ENCODE results near the gene CCL8.

The CCL8 gene

GRCh38 chr17:34319039-34319483 lies at the start of gene CCL8:
Gene CCL8, plus strand, starts transcription at chr17:34319435. Its CDS starts 67 bp downstream, at chr17:34319502.
- Histone ChIP-seq H3K4me3 (ENCODE audit: low read depth, low read length) (no peak within 1 kb of the TSS), H3K4me1 (ENCODE audit: control insufficient read depth, insufficient read depth, low read length) (no peaks in the 10 kb centered on the region), H3K27me3 (ENCODE audit: control insufficient read depth, insufficient read depth, low read length) (no peaks in the 10 kb centered on the region), H3K9me3 (ENCODE audit: control insufficient read depth, insufficient read depth, low read length) (no peaks in the 10 kb centered on the region), H3K27ac (ENCODE audit: low read depth, low read length) (no peak within 1 kb of the TSS), H3K9ac (ENCODE audit: low read depth, low read length) (no peak within 1 kb of the TSS), H3K36me3 (ENCODE audit: control insufficient read depth, insufficient read depth, low read length) (no peaks in the 10 kb centered on the region)

DNA sequence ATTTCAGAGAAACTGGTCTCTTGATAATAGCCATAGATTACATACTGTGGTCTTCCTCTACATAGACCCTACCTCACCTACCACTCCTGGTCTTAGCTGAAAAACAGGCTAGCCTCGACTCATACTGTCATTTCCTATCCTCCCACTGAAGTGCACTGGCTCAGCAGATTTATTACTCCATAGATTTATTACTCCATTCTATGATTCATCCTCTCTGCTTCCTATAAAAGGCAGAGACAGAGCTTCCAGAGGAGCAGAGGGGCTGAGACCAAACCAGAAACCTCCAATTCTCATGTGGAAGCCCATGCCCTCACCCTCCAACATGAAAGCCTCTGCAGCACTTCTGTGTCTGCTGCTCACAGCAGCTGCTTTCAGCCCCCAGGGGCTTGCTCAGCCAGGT lies 49.3 kb upstream of the CCL8 start, which contains the start of gene CCL7:
Gene CCL7, plus strand, starts transcription at position 253 of the 400 bp plus-strand sequence. Its CDS starts 70 bp downstream, at position 323.
- H3K9me3 ChIP-seq (ENCODE audit: control insufficient read depth, insufficient read depth, low read length): no peaks in the 10 kb centered on the region
- H3K27ac ChIP-seq (ENCODE audit: low read depth, low read length): no peak within 1 kb of the TSS
- H3K4me1 ChIP-seq (ENCODE audit: control insufficient read depth, insufficient read depth, low read length): no peaks in the 10 kb centered on the region
- H3K36me3 ChIP-seq (ENCODE audit: control insufficient read depth, insufficient read depth, low read length): no peaks in the 10 kb centered on the region
- H3K9ac ChIP-seq (ENCODE audit: low read depth, low read length): no peak within 1 kb of the TSS
- no peak within 1 kb of the TSS for H3K4me3 ChIP-seq (ENCODE audit: low read depth, low read length)
- peaks cover 4% of the 10 kb centered on the region; the same call in 1 of the 2 replicates for H3K27me3 ChIP-seq (ENCODE audit: control insufficient read depth, insufficient read depth, low read length)

- H3K27me3 ChIP-seq (ENCODE audit: control insufficient read depth, insufficient read depth, low read length): peaks cover 4% of the 10 kb centered on the region; the same call in 1 of the 2 replicates
- H3K9me3 ChIP-seq (ENCODE audit: control insufficient read depth, insufficient read depth, low read length): no peaks in the 10 kb centered on the region
- no peak overlapping the region for H3K9ac ChIP-seq (ENCODE audit: low read depth, low read length)
- H3K36me3 ChIP-seq (ENCODE audit: control insufficient read depth, insufficient read depth, low read length): no peaks in the 10 kb centered on the region
- no peaks in the 10 kb centered on the region for H3K4me1 ChIP-seq (ENCODE audit: control insufficient read depth, insufficient read depth, low read length)
- no peak overlapping the region for H3K4me3 ChIP-seq (ENCODE audit: low read depth, low read length)
- H3K27ac ChIP-seq (ENCODE audit: low read depth, low read length): no peak overlapping the region
These were observed 43.4 kb upstream of the CCL8 start for GRCh38 chr17:34275881-34276280.

DNA sequence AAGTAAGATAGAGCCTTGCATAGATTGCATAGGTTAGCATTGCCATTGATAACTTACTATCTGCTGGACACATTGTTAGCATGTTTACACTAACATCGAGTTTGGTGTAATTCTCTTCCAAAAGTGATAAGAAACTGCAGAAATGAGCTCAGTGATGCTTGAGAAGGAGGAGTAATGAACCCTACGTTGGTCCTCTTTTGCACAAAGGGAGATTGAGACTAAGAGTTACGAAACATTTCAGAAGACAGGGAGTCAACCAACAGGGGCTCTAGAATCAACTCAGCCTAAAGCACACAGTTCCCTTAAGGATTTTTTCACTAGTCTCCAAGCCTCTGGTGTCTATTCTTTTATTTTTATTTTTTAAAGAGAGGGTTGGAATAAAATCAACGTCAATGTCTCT lies 42.4 kb upstream of the CCL8 start:
- H3K27me3 ChIP-seq (ENCODE audit: control insufficient read depth, insufficient read depth, low read length): no peaks in the 10 kb centered on the region
- no peak overlapping the region for H3K27ac ChIP-seq (ENCODE audit: low read depth, low read length)
- no peak overlapping the region for H3K9ac ChIP-seq (ENCODE audit: low read depth, low read length)
- H3K4me3 ChIP-seq (ENCODE audit: low read depth, low read length): no peak overlapping the region
- H3K4me1 ChIP-seq (ENCODE audit: control insufficient read depth, insufficient read depth, low read length): no peaks in the 10 kb centered on the region
- no peaks in the 10 kb centered on the region for H3K9me3 ChIP-seq (ENCODE audit: control insufficient read depth, insufficient read depth, low read length)
- H3K36me3 ChIP-seq (ENCODE audit: control insufficient read depth, insufficient read depth, low read length): no peaks in the 10 kb centered on the region

DNA sequence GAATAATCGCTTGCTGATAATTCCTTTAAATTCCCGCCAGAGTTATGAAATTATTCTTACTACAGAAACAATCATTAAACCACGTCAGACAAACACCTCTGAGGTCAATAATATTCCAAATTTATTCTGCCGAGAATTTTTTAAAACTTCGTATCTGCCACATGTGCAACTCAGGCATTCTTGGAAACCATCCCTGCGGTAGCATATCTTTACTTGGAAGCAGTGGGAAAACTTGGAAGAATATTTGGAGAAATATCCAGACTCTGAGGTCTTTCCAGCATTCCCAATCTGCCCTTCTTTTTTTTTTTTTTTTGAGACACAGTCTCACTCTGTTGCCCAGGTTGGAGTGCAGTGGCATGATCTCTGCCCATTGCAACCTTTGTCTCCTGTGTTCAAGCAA lies 35.7 kb upstream of the CCL8 start:
- Histone ChIP-seq H3K36me3 (ENCODE audit: control insufficient read depth, insufficient read depth, low read length) (no peaks in the 10 kb centered on the region), H3K9me3 (ENCODE audit: control insufficient read depth, insufficient read depth, low read length) (no peaks in the 10 kb centered on the region), H3K9ac (ENCODE audit: low read depth, low read length) (no peak overlapping the region), H3K27me3 (ENCODE audit: control insufficient read depth, insufficient read depth, low read length) (no peaks in the 10 kb centered on the region; the same call in 1 of the 2 replicates), H3K4me1 (ENCODE audit: control insufficient read depth, insufficient read depth, low read length) (no peaks in the 10 kb centered on the region), H3K27ac (ENCODE audit: low read depth, low read length) (no peak overlapping the region), H3K4me3 (ENCODE audit: low read depth, low read length) (no peak overlapping the region)

DNA sequence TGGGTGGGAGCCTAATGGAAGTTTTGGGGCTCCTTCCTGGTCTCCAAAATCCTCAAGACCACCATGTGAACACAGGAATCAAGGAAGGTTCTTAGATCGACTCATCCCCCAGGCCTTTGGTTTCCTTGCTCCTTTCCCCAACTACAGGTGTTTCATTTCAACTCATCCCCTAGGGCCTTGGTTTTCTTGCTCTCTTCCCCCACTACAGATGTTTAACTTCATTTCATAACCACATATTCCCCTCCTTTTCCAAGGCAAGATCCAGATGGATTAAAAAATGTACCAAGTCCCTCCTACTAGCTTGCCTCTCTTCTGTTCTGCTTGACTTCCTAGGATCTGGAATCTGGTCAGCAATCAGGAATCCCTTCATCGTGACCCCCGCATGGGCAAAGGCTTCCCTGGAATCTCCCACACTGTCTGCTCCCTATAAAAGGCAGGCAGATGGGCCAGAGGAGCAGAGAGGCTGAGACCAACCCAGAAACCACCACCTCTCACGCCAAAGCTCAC lies 33.9 kb upstream of the CCL8 start, which contains the start of gene CCL11:
Gene CCL11, plus strand, starts transcription at position 457 of the 507 bp plus-strand sequence. CDS start 67 bp downstream, outside the sequence.
- Histone ChIP-seq H3K36me3 (ENCODE audit: control insufficient read depth, insufficient read depth, low read length) (no peaks in the 10 kb centered on the region), H3K27ac (ENCODE audit: low read depth, low read length) (no peak within 1 kb of the TSS), H3K9me3 (ENCODE audit: control insufficient read depth, insufficient read depth, low read length) (no peaks in the 10 kb centered on the region), H3K4me1 (ENCODE audit: control insufficient read depth, insufficient read depth, low read length) (no peaks in the 10 kb centered on the region), H3K27me3 (ENCODE audit: control insufficient read depth, insufficient read depth, low read length) (no peaks in the 10 kb centered on the region; the same call in 1 of the 2 replicates), H3K9ac (ENCODE audit: low read depth, low read length) (no peak within 1 kb of the TSS), H3K4me3 (ENCODE audit: low read depth, low read length) (no peak within 1 kb of the TSS)

GRCh38 chr17:34287875-34288274 lies 31.4 kb upstream of the CCL8 start:
- no peaks in the 10 kb centered on the region for H3K4me1 ChIP-seq (ENCODE audit: control insufficient read depth, insufficient read depth, low read length)
- no peaks in the 10 kb centered on the region for H3K9me3 ChIP-seq (ENCODE audit: control insufficient read depth, insufficient read depth, low read length)
- no peak overlapping the region for H3K4me3 ChIP-seq (ENCODE audit: low read depth, low read length)
- no peaks in the 10 kb centered on the region for H3K36me3 ChIP-seq (ENCODE audit: control insufficient read depth, insufficient read depth, low read length)
- H3K27me3 ChIP-seq (ENCODE audit: control insufficient read depth, insufficient read depth, low read length): no peaks in the 10 kb centered on the region; the same call in 1 of the 2 replicates
- H3K27ac ChIP-seq (ENCODE audit: low read depth, low read length): no peak overlapping the region
- H3K9ac ChIP-seq (ENCODE audit: low read depth, low read length): no peak overlapping the region

DNA sequence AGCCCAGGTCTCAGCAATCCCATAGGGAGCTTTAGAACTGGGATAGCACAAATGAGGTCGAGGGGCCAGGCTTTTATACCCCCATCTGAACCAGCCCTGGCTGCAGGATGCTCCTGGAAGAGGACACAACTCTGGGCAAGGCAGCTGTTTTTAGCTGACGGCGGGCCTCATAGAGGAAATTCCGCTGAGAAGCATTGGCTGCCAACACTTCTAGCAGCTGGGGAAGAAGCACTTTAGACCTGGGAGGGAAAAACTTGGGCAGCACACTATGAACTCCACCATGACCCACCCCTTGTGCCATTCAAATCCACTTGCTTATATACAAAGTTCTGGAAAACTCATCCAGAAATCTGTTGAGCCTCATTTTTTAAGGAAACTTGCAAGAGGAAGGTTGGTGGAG lies 28.6 kb upstream of the CCL8 start:
- Histone ChIP-seq H3K9ac (ENCODE audit: low read depth, low read length) (no peak overlapping the region), H3K27ac (ENCODE audit: low read depth, low read length) (no peak overlapping the region), H3K4me1 (ENCODE audit: control insufficient read depth, insufficient read depth, low read length) (no peaks in the 10 kb centered on the region), H3K27me3 (ENCODE audit: control insufficient read depth, insufficient read depth, low read length) (no peaks in the 10 kb centered on the region), H3K9me3 (ENCODE audit: control insufficient read depth, insufficient read depth, low read length) (no peaks in the 10 kb centered on the region), H3K4me3 (ENCODE audit: low read depth, low read length) (no peak overlapping the region), H3K36me3 (ENCODE audit: control insufficient read depth, insufficient read depth, low read length) (no peaks in the 10 kb centered on the region)

DNA sequence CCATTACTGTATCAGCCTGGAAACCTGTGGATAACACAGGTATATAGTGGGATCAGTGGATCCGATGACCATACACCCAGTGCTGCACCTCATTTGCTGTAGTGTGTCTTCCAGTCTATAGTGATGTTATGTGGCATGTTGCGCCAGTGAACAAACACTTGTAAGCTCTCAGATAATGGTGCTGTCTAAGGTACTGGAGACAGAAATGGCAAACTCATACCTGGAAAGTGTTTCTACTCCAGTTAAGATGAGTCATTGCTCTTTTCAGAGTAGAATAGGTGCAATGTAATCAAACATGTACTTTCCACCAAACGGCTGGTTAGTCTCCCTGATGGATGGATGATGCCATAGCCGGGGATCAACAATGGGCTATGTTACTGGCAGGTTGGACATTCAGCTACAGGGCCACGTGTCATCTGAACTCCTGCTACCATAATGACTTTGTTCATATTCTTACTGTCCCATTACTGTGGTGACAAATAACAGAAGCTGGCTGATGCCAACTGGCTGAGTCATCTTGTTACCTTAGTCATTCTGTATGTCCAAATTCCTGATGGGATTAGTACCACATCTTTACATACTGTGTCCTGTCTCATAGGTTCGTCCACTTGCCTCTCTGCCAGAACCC lies 27.4 kb upstream of the CCL8 start:
- Histone ChIP-seq H3K36me3 (ENCODE audit: control insufficient read depth, insufficient read depth, low read length) (no peaks in the 10 kb centered on the region), H3K9ac (ENCODE audit: low read depth, low read length) (no peak overlapping the region), H3K27ac (ENCODE audit: low read depth, low read length) (no peak overlapping the region), H3K4me1 (ENCODE audit: control insufficient read depth, insufficient read depth, low read length) (no peaks in the 10 kb centered on the region), H3K9me3 (ENCODE audit: control insufficient read depth, insufficient read depth, low read length) (no peaks in the 10 kb centered on the region), H3K27me3 (ENCODE audit: control insufficient read depth, insufficient read depth, low read length) (no peaks in the 10 kb centered on the region), H3K4me3 (ENCODE audit: low read depth, low read length) (no peak overlapping the region)

DNA sequence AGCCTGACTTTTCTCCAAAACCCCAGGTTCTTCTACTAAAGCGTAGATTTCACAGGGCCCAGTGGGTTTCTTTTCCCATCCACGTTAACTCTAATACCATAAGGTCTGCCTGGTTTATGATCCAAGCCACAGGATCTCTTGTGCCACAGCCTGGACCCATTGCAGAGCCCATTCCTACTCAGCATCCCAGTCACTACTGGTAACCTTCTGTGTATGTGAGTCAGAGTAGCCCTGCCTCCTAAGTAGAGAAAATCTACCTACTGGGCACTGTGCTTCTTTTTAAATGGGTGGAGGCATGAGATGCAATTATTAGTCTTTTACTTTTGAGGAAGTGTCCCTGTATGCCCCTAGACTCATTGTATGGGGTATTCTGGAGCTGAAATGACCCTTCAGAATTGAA lies 20.2 kb upstream of the CCL8 start:
- Histone ChIP-seq H3K9ac (ENCODE audit: low read depth, low read length) (no peak overlapping the region), H3K27ac (ENCODE audit: low read depth, low read length) (no peak overlapping the region), H3K9me3 (ENCODE audit: control insufficient read depth, insufficient read depth, low read length) (no peaks in the 10 kb centered on the region), H3K27me3 (ENCODE audit: control insufficient read depth, insufficient read depth, low read length) (peaks cover 10% of the 10 kb centered on the region; the same call in 1 of the 2 replicates), H3K36me3 (ENCODE audit: control insufficient read depth, insufficient read depth, low read length) (no peaks in the 10 kb centered on the region), H3K4me3 (ENCODE audit: low read depth, low read length) (no peak overlapping the region), H3K4me1 (ENCODE audit: control insufficient read depth, insufficient read depth, low read length) (peaks cover 4% of the 10 kb centered on the region)

- Histone ChIP-seq H3K9me3 (ENCODE audit: control insufficient read depth, insufficient read depth, low read length) (no peaks in the 10 kb centered on the region), H3K4me1 (ENCODE audit: control insufficient read depth, insufficient read depth, low read length) (peaks cover 4% of the 10 kb centered on the region), H3K9ac (ENCODE audit: low read depth, low read length) (no peak overlapping the region), H3K4me3 (ENCODE audit: low read depth, low read length) (no peak overlapping the region), H3K27me3 (ENCODE audit: control insufficient read depth, insufficient read depth, low read length) (peaks cover 10% of the 10 kb centered on the region; the same call in 1 of the 2 replicates), H3K36me3 (ENCODE audit: control insufficient read depth, insufficient read depth, low read length) (no peaks in the 10 kb centered on the region), H3K27ac (ENCODE audit: low read depth, low read length) (no peak overlapping the region)
These were observed 19.2 kb upstream of the CCL8 start for GRCh38 chr17:34299956-34300577.

All from HUES48 (cell line).